Trophoblast cell (in vitro differentiated cells and primary cell): ENCODE results near the gene WDR74.

Source experiments
- DNase-seq, 2 donors: peaks; one replicate each; pipeline ENCODE4 v3.0.0-alpha.2; 2016
- H2AFZ ChIP-seq: 2 replicates; pipeline ENCODE4 v1.6.1; 2013; ENCODE audit warnings: low read length, moderate library complexity, mild to moderate bottlenecking; ENCODE audit not compliant: insufficient read depth, poor library complexity
- H2AK5ac ChIP-seq: 2 replicates; pipeline ENCODE4 v1.6.1; 2013; ENCODE audit warnings: mild to moderate bottlenecking, low read length
- H2BK120ac ChIP-seq: 2 replicates; pipeline ENCODE4 v1.6.1; 2013; ENCODE audit warnings: low read length, mild to moderate bottlenecking, moderate library complexity; ENCODE audit not compliant: insufficient read depth, poor library complexity
- H2BK12ac ChIP-seq: 2 replicates; pipeline ENCODE4 v1.6.1; 2013; ENCODE audit warnings: mild to moderate bottlenecking, low read length, moderate library complexity
- H2BK5ac ChIP-seq: 2 replicates; pipeline ENCODE4 v1.6.1; 2013; ENCODE audit warnings: low read length, low read depth, moderate library complexity, mild to moderate bottlenecking; ENCODE audit not compliant: poor library complexity
- H3K14ac ChIP-seq: 2 replicates; pipeline ENCODE4 v1.6.1; 2013; ENCODE audit warnings: mild to moderate bottlenecking, low read length
- H3K18ac ChIP-seq: 2 replicates; pipeline ENCODE4 v1.6.1; 2013; ENCODE audit warnings: mild to moderate bottlenecking, low read length
- H3K23ac ChIP-seq: 2 replicates; pipeline ENCODE4 v1.6.1; 2013; ENCODE audit warnings: low read length
- H3K27ac ChIP-seq: 2 replicates; pipeline ENCODE4 v1.5.1; 2013; ENCODE audit warnings: low read depth, mild to moderate bottlenecking, inconsistent platforms, low read length, moderate library complexity
- H3K27me3 ChIP-seq: 2 replicates; pipeline ENCODE4 v1.6.1; 2013; ENCODE audit warnings: inconsistent platforms, mild to moderate bottlenecking, low read length, moderate library complexity; ENCODE audit not compliant: insufficient read depth
- H3K36me3 ChIP-seq, 2 experiments: 1 replicate in 1 of 2; 2 replicates in 1 of 2; pipeline ENCODE4 v1.6.1; 2013; ENCODE audit warnings: low read length in 2 of 2, mild to moderate bottlenecking in 2 of 2, moderate library complexity in 1 of 2; ENCODE audit not compliant: insufficient read depth in 2 of 2, control insufficient read depth in 1 of 2
- H3K4ac ChIP-seq: 2 replicates; pipeline ENCODE4 v1.6.1; 2013; ENCODE audit warnings: low read depth, mild to moderate bottlenecking, low read length, moderate library complexity
- H3K4me1 ChIP-seq, 2 experiments: 1 replicate in 1 of 2; 2 replicates in 1 of 2; pipeline ENCODE4 v1.6.1; 2013; ENCODE audit warnings: low read length in 2 of 2, mild to moderate bottlenecking in 2 of 2, moderate library complexity in 1 of 2; ENCODE audit not compliant: insufficient read depth in 2 of 2, control insufficient read depth in 1 of 2
- H3K4me2 ChIP-seq: 2 replicates; pipeline ENCODE4 v1.6.1; 2013; ENCODE audit warnings: inconsistent platforms, mild to moderate bottlenecking, low read length, moderate library complexity
- H3K4me3 ChIP-seq: 2 replicates; pipeline ENCODE4 v1.5.1; 2013; ENCODE audit warnings: mild to moderate bottlenecking, low read depth, low read length, inconsistent platforms
- H3K79me1 ChIP-seq: one replicate; pipeline ENCODE4 v1.6.1; 2013; ENCODE audit warnings: low read length
- H3K79me2 ChIP-seq: 2 replicates; pipeline ENCODE4 v1.6.1; 2013; ENCODE audit warnings: low read length, mild to moderate bottlenecking; ENCODE audit not compliant: control insufficient read depth, insufficient read depth, poor library complexity
- H3K9ac ChIP-seq: 2 replicates; pipeline ENCODE4 v1.6.1; 2013; ENCODE audit warnings: mild to moderate bottlenecking, low read length
- H3K9me3 ChIP-seq: 2 replicates; pipeline ENCODE4 v1.6.1; 2013; ENCODE audit warnings: low read depth, mild to moderate bottlenecking, control low read depth, inconsistent platforms, low read length; ENCODE audit not compliant: insufficient read depth
- H4K12ac ChIP-seq: 2 replicates; pipeline ENCODE4 v1.6.1; 2013; ENCODE audit warnings: low read depth, mild to moderate bottlenecking, low read length, moderate library complexity
- H4K8ac ChIP-seq: 2 replicates; pipeline ENCODE4 v1.6.1; 2013; ENCODE audit warnings: low read depth, mild to moderate bottlenecking, low read length, moderate library complexity
- H4K91ac ChIP-seq: one replicate; pipeline ENCODE4 v1.6.1; 2013; ENCODE audit warnings: low read depth, mild to moderate bottlenecking, low read length, moderate library complexity
- WGBS: extraction: QIAGEN DNeasy Blood & Tissue Kit; methylation state at CpG from one replicate; pipeline ENCODE4 v1.1.7; 2013; ENCODE audit warnings: missing lambda C conversion rate; ENCODE audit not compliant: insufficient read length, insufficient coverage; ENCODE audit errors: extremely low coverage; 5-methylcytosine and 5-hydroxymethylcytosine counted together

Gene WDR74

GRCh38 chr11:62854013-62854824, 14.8 kb upstream of the WDR74 start:
- Histone ChIP-seq H3K4me1 (peaks cover 6 to 12% of the 10 kb centered on the region in 2 experiments), H4K91ac (no peak overlapping the region), H3K27me3 (no peaks in the 10 kb centered on the region), H4K8ac (no peak overlapping the region), H4K12ac (no peak overlapping the region), H3K36me3 (peaks cover 4 to 30% of the 10 kb centered on the region in 2 experiments), H2AK5ac (no peak overlapping the region), H2BK120ac (no peak overlapping the region), H2BK12ac (no peak overlapping the region), H3K18ac (no peak overlapping the region), H3K79me2 (peaks cover 15% of the 10 kb centered on the region), H3K27ac (peak overlapping the region; percentile 55), H3K4ac (peak overlapping the region; percentile 88), H3K79me1 (peaks cover 17% of the 10 kb centered on the region), H2AFZ (no peak overlapping the region), H3K9ac (peak overlapping the region; percentile 92), H3K4me3 (peak overlapping the region; percentile 62), H2BK5ac (no peak overlapping the region), H3K14ac (no peak overlapping the region), H3K23ac (no peak overlapping the region), H3K4me2 (peak overlapping the region; percentile 90), H3K9me3 (no peaks in the 10 kb centered on the region)
- DNase-seq: no peak
- WGBS: no CpG with 5 or more reads among the region's 8 CpGs

GRCh38 chr11:62853279-62853965, 14.0 kb upstream of the WDR74 start:
- Histone ChIP-seq H3K79me1 (peaks cover 17% of the 10 kb centered on the region), H3K4ac (peak overlapping the region; percentile 55), H3K23ac (no peak overlapping the region), H2AFZ (no peak overlapping the region), H3K4me2 (peak overlapping the region; percentile 90), H3K14ac (no peak overlapping the region), H2BK120ac (no peak overlapping the region), H2BK12ac (no peak overlapping the region), H3K4me3 (no peak overlapping the region), H3K9ac (peak overlapping the region; percentile 75), H3K9me3 (no peaks in the 10 kb centered on the region), H3K18ac (no peak overlapping the region), H3K36me3 (peaks cover 4 to 30% of the 10 kb centered on the region in 2 experiments), H2AK5ac (no peak overlapping the region), H4K91ac (no peak overlapping the region), H3K4me1 (peaks cover 6 to 12% of the 10 kb centered on the region in 2 experiments), H3K79me2 (peaks cover 15% of the 10 kb centered on the region), H2BK5ac (no peak overlapping the region), H4K12ac (no peak overlapping the region), H3K27me3 (no peaks in the 10 kb centered on the region), H4K8ac (no peak overlapping the region), H3K27ac (peak overlapping the region; percentile 19)
- no peak for DNase-seq
- WGBS: no CpG with 5 or more reads among the region's 7 CpGs

GRCh38 chr11:62852523-62853188, 13.3 kb upstream of the WDR74 start:
- H3K79me1 ChIP-seq: peaks cover 15% of the 10 kb centered on the region
- H3K14ac ChIP-seq: no peak overlapping the region
- H4K8ac ChIP-seq: no peak overlapping the region
- DNase-seq: no peak
- no peaks in the 10 kb centered on the region for H3K27me3 ChIP-seq
- no peak overlapping the region for H3K4me3 ChIP-seq
- H3K9ac ChIP-seq: no peak overlapping the region
- peak overlapping the region; percentile 90 for H3K4me2 ChIP-seq
- no peak overlapping the region for H3K18ac ChIP-seq
- H3K4me1 ChIP-seq: peaks cover 3 to 8% of the 10 kb centered on the region in 2 experiments
- no peak overlapping the region for H2BK120ac ChIP-seq
- no peak overlapping the region for H2BK5ac ChIP-seq
- peaks cover 15% of the 10 kb centered on the region for H3K79me2 ChIP-seq
- H4K91ac ChIP-seq: no peak overlapping the region
- H2AK5ac ChIP-seq: no peak overlapping the region
- H3K4ac ChIP-seq: no peak overlapping the region
- H4K12ac ChIP-seq: no peak overlapping the region
- H3K9me3 ChIP-seq: no peaks in the 10 kb centered on the region
- H2BK12ac ChIP-seq: no peak overlapping the region
- peaks cover 4 to 30% of the 10 kb centered on the region in 2 experiments for H3K36me3 ChIP-seq
- H3K27ac ChIP-seq: no peak overlapping the region
- H3K23ac ChIP-seq: no peak overlapping the region
- H2AFZ ChIP-seq: no peak overlapping the region

- DNase-seq: no peak
- WGBS: no CpG with 5 or more reads among the region's 3 CpGs
- no peaks in the 10 kb centered on the region for H3K27me3 ChIP-seq
Observed at GRCh38 chr11:62851807-62852522, 12.6 kb upstream of the WDR74 start.

More at GRCh38 chr11:62851807-62852522, 12.6 kb upstream of the WDR74 start:
- no peak overlapping the region for H3K4me3 ChIP-seq
- H2AK5ac ChIP-seq: no peak overlapping the region
- H2BK120ac ChIP-seq: no peak overlapping the region
- H3K36me3 ChIP-seq: peaks cover 4 to 30% of the 10 kb centered on the region in 2 experiments
- H2AFZ ChIP-seq: no peak overlapping the region
- no peaks in the 10 kb centered on the region for H3K9me3 ChIP-seq
- H2BK12ac ChIP-seq: no peak overlapping the region
- H3K23ac ChIP-seq: peak overlapping the region; percentile 50
- H4K8ac ChIP-seq: no peak overlapping the region
- H3K14ac ChIP-seq: no peak overlapping the region
- peak overlapping the region; percentile 31 for H3K9ac ChIP-seq
- H4K12ac ChIP-seq: no peak overlapping the region
- no peak overlapping the region for H4K91ac ChIP-seq
- peaks cover 10% of the 10 kb centered on the region for H3K79me1 ChIP-seq
- no peak overlapping the region for H2BK5ac ChIP-seq
- no peak overlapping the region for H3K4ac ChIP-seq
- peak overlapping the region; percentile 31 for H3K4me2 ChIP-seq
- H3K18ac ChIP-seq: no peak overlapping the region
- H3K79me2 ChIP-seq: peaks cover 13% of the 10 kb centered on the region
- peaks cover 0 to 3% of the 10 kb centered on the region in 2 experiments for H3K4me1 ChIP-seq
- peak overlapping the region; percentile 33 for H3K27ac ChIP-seq
